T-helper 9 cell (primary cell): ENCODE results near the gene RNF224.

Experiments
- DNase-seq: peaks from one replicate; pipeline ENCODE4 v3.0.0-alpha.2; 2020

Gene RNF224

GRCh38 chr9:137192859-137193258, 34.4 kb upstream of the RNF224 start:
- DNase-seq, result no peak

- no peak for DNase-seq
Observed at GRCh38 chr9:137193771-137194170, 33.5 kb upstream of the RNF224 start.

GRCh38 chr9:137194388-137194787, 32.9 kb upstream of the RNF224 start:
- DNase-seq, result no peak

- DNase-seq, result no peak
Observed at GRCh38 chr9:137194909-137195308, 32.4 kb upstream of the RNF224 start.

- no peak for DNase-seq
Observed at GRCh38 chr9:137195525-137196220, 31.6 kb upstream of the RNF224 start.

- no peak for DNase-seq
Observed at GRCh38 chr9:137198051-137198901, 29.0 kb upstream of the RNF224 start.

GRCh38 chr9:137198902-137199283, 28.4 kb upstream of the RNF224 start:
- no peak for DNase-seq

- no peak for DNase-seq
Observed at GRCh38 chr9:137199411-137200121, 27.7 kb upstream of the RNF224 start.

GRCh38 chr9:137200311-137201204, 26.7 kb upstream of the RNF224 start, which contains the start of gene TPRN:
Gene TPRN (minus strand): TSS chr9:137200741. CDS start chr9:137200711, 30 bp downstream.
- DNase-seq, result peak; percentile 96

- DNase-seq, result no peak
Observed at GRCh38 chr9:137201205-137201868, 26.0 kb upstream of the RNF224 start.

- no peak for DNase-seq
Observed at GRCh38 chr9:137202966-137203365, 24.3 kb upstream of the RNF224 start.

- no peak for DNase-seq
Observed at GRCh38 chr9:137204731-137205125, 22.6 kb upstream of the RNF224 start.

GRCh38 chr9:137205126-137206069, 21.9 kb upstream of the RNF224 start, which contains the start of the genes NDOR1 and TMEM203:
Gene NDOR1 (plus strand): TSS chr9:137205700. CDS start chr9:137205778, 78 bp downstream.
Gene TMEM203 (minus strand): TSS chr9:137205648. CDS start chr9:137205414, 234 bp downstream.
- DNase-seq, result peak; percentile 96

GRCh38 chr9:137206602-137207001, 20.7 kb upstream of the RNF224 start:
- DNase-seq, result no peak

GRCh38 chr9:137211532-137211931, 15.8 kb upstream of the RNF224 start:
- DNase-seq, result no peak

- DNase-seq, result no peak
Observed at GRCh38 chr9:137212520-137212919, 14.8 kb upstream of the RNF224 start.

GRCh38 chr9:137213160-137214060, 13.9 kb upstream of the RNF224 start:
- DNase-seq, result no peak

GRCh38 chr9:137214620-137215019, 12.7 kb upstream of the RNF224 start:
- DNase-seq, result no peak
